GM12878 (cell line): Measurements from ENCODE around the gene SMOC1. TPM values are rescaled to one million over a fixed set of nuclear protein-coding genes. Genes with fewer than 3 reads are reported as not detected.

Experiments used
- ATAC-seq: fragments of 200-7000 bp; cut with Tn5 transposase; 3 replicates; pipeline ENCODE4 v1.9.1; 2020; ENCODE audit warnings: mild to moderate bottlenecking, moderate library complexity
- BruUV-seq: library from RNA; stranded (reverse); fragments of 400-500 nt; replicated peaks from 2 replicates; lab custom pipeline; 2021; lab: Mats Ljungman, UMichigan
- CTCF ChIA-PET: fragments of 300-600 bp; sonication (Branson Sonifier 250); formaldehyde crosslinking; extraction: SDS; loops from one replicate; lab custom pipeline; 2021; ENCODE audit warnings: inconsistent platforms; lab: Yijun Ruan, JAX
- POLR2A ChIA-PET: fragments of 350-600 bp; formaldehyde crosslinking; extraction: SDS; loops from one replicate; lab custom pipeline; 2021; ENCODE audit warnings: inconsistent platforms; lab: Charles Lee
- RAD21 ChIA-PET: fragments of 300-600 bp; sonication (Branson Sonifier 250); formaldehyde crosslinking; loops from one replicate; lab custom pipeline; 2023; ENCODE audit warnings: antibody characterized with exemption; ENCODE audit not compliant: unreplicated experiment; lab: Charles Lee
- SMC1A ChIA-PET: fragments of 300-600 bp; sonication (Branson Sonifier 250); formaldehyde crosslinking; loops from one replicate; lab custom pipeline; 2023; ENCODE audit not compliant: unreplicated experiment, uncharacterized antibody; lab: Charles Lee
- DNase-seq: peaks from one replicate; pipeline ENCODE4 v3.0.0-alpha.2; 2011; ENCODE audit warnings: low read depth, low spot score
- FAIRE-seq: peaks from 3 replicates; lab custom pipeline; 2011; peaks lifted over from hg19 to GRCh38; lab: Jason Lieb, UNC
- H2AFZ ChIP-seq: 2 replicates; pipeline ENCODE4 v1.6.0; 2011; ENCODE audit warnings: low read depth, low read length, control low read depth; ENCODE audit not compliant: control insufficient read depth
- H3K27ac ChIP-seq: 2 replicates; pipeline ENCODE4 v1.5.1; 2011; ENCODE audit warnings: control low read depth; ENCODE audit not compliant: control insufficient read depth, insufficient read depth
- H3K27me3 ChIP-seq, 2 experiments: replicated peaks in 1 of 2; 2 replicates each; pipeline versions ENCODE4 v1.6.0 to v1.6.1; 2011; ENCODE audit warnings: low read length in 1 of 2; ENCODE audit not compliant: control insufficient read depth in 2 of 2, insufficient read depth in 2 of 2
- H3K36me3 ChIP-seq, 2 experiments: 2 replicates each; pipeline ENCODE4 v1.5.1; 2011; ENCODE audit warnings: low read length in 1 of 2; ENCODE audit not compliant: control insufficient read depth in 2 of 2, insufficient read depth in 2 of 2
- H3K4me1 ChIP-seq: 2 replicates; pipeline ENCODE4 v1.6.1; 2011; ENCODE audit warnings: mild to moderate bottlenecking, low read length, moderate library complexity, mixed read lengths; ENCODE audit not compliant: control insufficient read depth, insufficient read depth
- H3K4me2 ChIP-seq: 2 replicates; pipeline ENCODE4 v1.6.0; 2011; ENCODE audit warnings: control low read depth; ENCODE audit not compliant: control insufficient read depth, insufficient read depth
- H3K4me3 ChIP-seq: fragments of 200-600 bp; sonication (generic); 2 replicates; pipeline ENCODE4 v1.5.1; 2016
- H3K79me2 ChIP-seq: 2 replicates; pipeline ENCODE4 v1.6.0; 2011; ENCODE audit warnings: low read length; ENCODE audit not compliant: control insufficient read depth, insufficient read depth
- H3K9ac ChIP-seq: 2 replicates; pipeline ENCODE4 v1.8.0; 2011; ENCODE audit warnings: low read length, control low read depth, mixed read lengths; ENCODE audit not compliant: control insufficient read depth, insufficient read depth
- H3K9me3 ChIP-seq: replicated peaks from 3 replicates; pipeline ENCODE4 v1.5.1; 2011; ENCODE audit warnings: mild to moderate bottlenecking, low read length; ENCODE audit not compliant: control insufficient read depth, insufficient read depth
- H4K20me1 ChIP-seq: 2 replicates; pipeline ENCODE4 v1.6.0; 2011; ENCODE audit not compliant: control insufficient read depth, insufficient read depth
- ASH2L ChIP-seq: fragments of 300-600, 200-600 bp; sonication (generic); IDR thresholded peaks from 2 replicates; pipeline ENCODE4 v1.6.1; 2017; ENCODE audit warnings: low read depth, mild to moderate bottlenecking, borderline replicate concordance
- EGR1 ChIP-seq, 2 experiments: IDR thresholded peaks; 1 replicate in 1 of 2; 2 replicates in 1 of 2; pipeline ENCODE4 v1.6.1; 2011 to 2012; ENCODE audit warnings: low read depth in 2 of 2, low read length in 2 of 2, borderline replicate concordance in 1 of 2, mild to moderate bottlenecking in 1 of 2, moderate library complexity in 1 of 2
- EZH2 ChIP-seq: IDR thresholded peaks from 2 replicates; pipeline ENCODE4 v1.6.1; 2012; ENCODE audit warnings: low read depth, mild to moderate bottlenecking, control low read depth, inconsistent platforms, low read length, borderline replicate concordance; ENCODE audit not compliant: control insufficient read depth
- FOS ChIP-seq: IDR thresholded peaks from 3 replicates; pipeline ENCODE4 v1.6.1; 2011; ENCODE audit warnings: borderline replicate concordance; ENCODE audit not compliant: insufficient read length; ENCODE audit errors: extremely low read depth
- FOXK2 ChIP-seq: fragments of 450-650 bp; IDR thresholded peaks from 2 replicates; pipeline ENCODE4 v1.6.1; 2017; ENCODE audit warnings: mild to moderate bottlenecking, moderate library complexity
- HCFC1 ChIP-seq: fragments of 150-350 bp; IDR thresholded peaks from 2 replicates; pipeline ENCODE4 v1.6.1; 2014; ENCODE audit warnings: low read length
- JUND ChIP-seq: IDR thresholded peaks from 2 replicates; pipeline ENCODE4 v1.6.1; 2012; ENCODE audit warnings: low read depth, mild to moderate bottlenecking, low read length, improper control_type of control experiment, moderate library complexity
- MTA2 ChIP-seq: fragments of 450-650 bp; IDR thresholded peaks from 2 replicates; pipeline ENCODE4 v1.6.1; 2016; ENCODE audit warnings: low read depth, mild to moderate bottlenecking, moderate library complexity
- NKRF ChIP-seq: fragments of 450-650 bp; conservative IDR thresholded peaks from 2 replicates; pipeline ENCODE4 v1.6.1; 2017; ENCODE audit warnings: mild to moderate bottlenecking, moderate library complexity
- RCOR1 ChIP-seq: conservative IDR thresholded peaks from 2 replicates; pipeline ENCODE4 v1.6.1; 2012; ENCODE audit warnings: low read depth, low read length, improper control_type of control experiment
- USF1 ChIP-seq: IDR thresholded peaks from 2 replicates; pipeline ENCODE4 v1.6.1; 2011; ENCODE audit warnings: borderline replicate concordance, low read depth, mild to moderate bottlenecking, moderate library complexity, mixed read lengths, low read length; ENCODE audit not compliant: insufficient read depth; ENCODE audit errors: extremely low read length
- WRNIP1 ChIP-seq: IDR thresholded peaks from 2 replicates; pipeline ENCODE4 v1.6.1; 2011; ENCODE audit warnings: low read depth, low read length, improper control_type of control experiment, borderline replicate concordance
- ZBTB40 ChIP-seq: fragments of 450-650 bp; IDR thresholded peaks from 2 replicates; pipeline ENCODE4 v1.6.1; 2016; ENCODE audit warnings: mild to moderate bottlenecking, moderate library complexity, borderline replicate concordance
- WGBS: methylation state at CpG from one replicate; pipeline ENCODE4 v1.1.6; 2016; ENCODE audit warnings: low lambda C conversion rate; ENCODE audit not compliant: insufficient replicate concordance, insufficient coverage; ENCODE audit errors: missing lambda C conversion rate; 5-methylcytosine and 5-hydroxymethylcytosine counted together
- in situ Hi-C: fragments of 300-500 bp; cut with MboI; formaldehyde crosslinking; loops from 9 replicates; pipeline ENCODE4 v1.14.3; 2018; ENCODE audit warnings: mixed read lengths
- intact Hi-C: fragments of 100-400 bp; cut with micrococcal nuclease; formaldehyde crosslinking; loops from one replicate; pipeline ENCODE4 v1.14.2; 2022; ENCODE audit not compliant: unreplicated experiment
- polyA plus RNA-seq, 11 experiments: library from polyadenylated mRNA; depleted of rRNA in 4 of 11; unstranded in 6 of 11; stranded (reverse) in 5 of 11; fragments of >200 nt; fragmentation: Nextera tagmentation in 4 of 11; fragmentation: Illumina TruSeq in 1 of 11; extraction: Ambion mirVana in 4 of 11; extraction: Trizol in 1 of 11; gene quantifications; 1 replicate in 1 of 11; 2 replicates in 10 of 11; pipeline versions ENCODE4 v1.2.1 to v1.2.3, GENCODE V29; 2011 to 2016; ENCODE audit warnings: inconsistent platforms in 2 of 11, missing spikeins in 2 of 11, low read depth in 1 of 11
- total RNA-seq, 4 experiments: library from RNA; depleted of rRNA in 3 of 4; stranded (reverse); fragments of >200 nt in 3 of 4; fragmentation: Illumina TruSeq in 1 of 4; extraction: Trizol in 1 of 4; gene quantifications; 2 replicates each; pipeline versions ENCODE4 v1.2.1 to v1.2.3, GENCODE V29; 2013 to 2021

Gene SMOC1
- total and polyA plus RNA-seq, 10 of the 15 experiments (the other 5 are each of a cell fraction or from before 2014, with no cell fraction given): 0.03 to 0.26 (median 0.14) TPM; not detected in 7

GRCh38 chr14:69886453-69887242 is 7.4 kb downstream of the SMOC1 start:
- ATAC-seq: no peak
- no peak for DNase-seq
- no peaks in the 10 kb centered on the region for H3K36me3 ChIP-seq
- SMC1A ChIA-PET: no interaction called here
- peaks cover 2 to 11% of the 10 kb centered on the region in 2 experiments for H3K27me3 ChIP-seq
- POLR2A ChIA-PET: no interaction called here
- CTCF ChIA-PET: interaction anchor here (1.5 kb wide), 1 partner anchor 142 kb away, joined by 4 read pairs; no protein-coding TSS in a partner anchor
- no peak overlapping the region for H3K4me2 ChIP-seq
- no peaks in the 10 kb centered on the region for H4K20me1 ChIP-seq
- WGBS: 10% methylated on average over 2 of the region's 2 CpGs
- no peak for FAIRE-seq
- H2AFZ ChIP-seq: no peak overlapping the region
- no peak overlapping the region for H3K4me3 ChIP-seq
- BruUV-seq: no TSS peak
- in situ Hi-C loops: no loop called here
- intact Hi-C loops: no loop called here
- H3K9me3 ChIP-seq: no peaks in the 10 kb centered on the region
- no peak overlapping the region for H3K27ac ChIP-seq
- RAD21 ChIA-PET: no interaction called here
- H3K4me1 ChIP-seq: no peaks in the 10 kb centered on the region
- no peaks in the 10 kb centered on the region for H3K79me2 ChIP-seq
- no peak overlapping the region for H3K9ac ChIP-seq
- TF ChIP-seq MTA2 (no peak), ASH2L (no peak), WRNIP1 (no peak), FOXK2 (no peak), JUND (no peak), NKRF (no peak), ZBTB40 (no peak), EZH2 (no peak), USF1 (no peak), FOS (no peak), EGR1 (IDR thresholded peaks at IDR 0.05; ENCODE audit: borderline replicate concordance in 1 of 2, low read depth in 2 of 2, low read length in 2 of 2) (no peak), RCOR1 (no peak), HCFC1 (no peak)
